Natural killer cell (primary cell): ENCODE measurements around the gene MYO3A. TPM values are rescaled to one million over a fixed set of nuclear protein-coding genes. Genes with fewer than 3 reads are reported as not detected.

Experiments used
- ATAC-seq, 3 donors: fragments of 150-1000 bp in 2 of 3; fragments of 200-7000 bp in 1 of 3; cut with Tn5 transposase; 1 replicate in 1 of 3; 2 replicates in 2 of 3; pipeline ENCODE4 v1.10.0; 2021; ENCODE audit warnings: mild to moderate bottlenecking in 2 of 3, moderate library complexity in 2 of 3
- DNase-seq, 2 donors: peaks; one replicate each; pipeline versions ENCODE4 v3.0.0 to v3.0.0-alpha.2; 2013 to 2021; ENCODE audit warnings: mixed read lengths in 1 of 2
- H3K27ac ChIP-seq: one replicate; pipeline ENCODE4 v1.5.1; 2013; ENCODE audit warnings: mild to moderate bottlenecking, low read length
- H3K27me3 ChIP-seq: one replicate; pipeline ENCODE4 v1.6.1; 2013; ENCODE audit warnings: low read length; ENCODE audit not compliant: control insufficient read depth, insufficient read depth
- H3K36me3 ChIP-seq: one replicate; pipeline ENCODE4 v1.6.1; 2013; ENCODE audit warnings: low read length; ENCODE audit not compliant: control insufficient read depth, insufficient read depth
- H3K4me1 ChIP-seq: one replicate; pipeline ENCODE4 v1.6.1; 2013; ENCODE audit warnings: low read length; ENCODE audit not compliant: control insufficient read depth, insufficient read depth
- H3K4me3 ChIP-seq: one replicate; pipeline ENCODE4 v1.5.1; 2013; ENCODE audit warnings: low read length
- H3K9me3 ChIP-seq: one replicate; pipeline ENCODE4 v1.6.1; 2013; ENCODE audit warnings: low read length; ENCODE audit not compliant: control insufficient read depth, insufficient read depth
- H3K27ac Mint-ChIP-seq, 2 donors: one replicate each; pipeline ENCODE4 v1.8.0; 2022; ENCODE audit warnings: mild to moderate bottlenecking in 2 of 2, mixed read lengths in 2 of 2, moderate library complexity in 1 of 2
- H3K27me3 Mint-ChIP-seq, 2 donors: one replicate each; pipeline ENCODE4 v1.8.0; 2022; ENCODE audit warnings: low read depth in 2 of 2, mixed read lengths in 2 of 2
- H3K36me3 Mint-ChIP-seq: one replicate; pipeline ENCODE4 v1.8.0; 2022; ENCODE audit warnings: mixed read lengths
- H3K4me1 Mint-ChIP-seq, 2 donors: one replicate each; pipeline ENCODE4 v1.8.0; 2022; ENCODE audit warnings: mixed read lengths in 2 of 2
- H3K4me3 Mint-ChIP-seq: one replicate; pipeline ENCODE4 v1.8.0; 2022; ENCODE audit warnings: mild to moderate bottlenecking, moderate library complexity, mixed read lengths
- H3K9me3 Mint-ChIP-seq, 2 donors: one replicate each; pipeline ENCODE4 v1.8.0; 2022; ENCODE audit warnings: mixed read lengths in 2 of 2
- CTCF ChIP-seq: fragments of 200-600 bp; IDR thresholded peaks from one replicate; pipeline ENCODE4 v1.8.0; 2022; ENCODE audit warnings: antibody characterized with exemption
- WGBS: methylation state at CpG from one replicate; pipeline ENCODE4 v1.1.7; 2013; ENCODE audit warnings: missing lambda C conversion rate; ENCODE audit not compliant: insufficient coverage; 5-methylcytosine and 5-hydroxymethylcytosine counted together
- intact Hi-C: fragments of 100-400 bp; cut with micrococcal nuclease; formaldehyde crosslinking; loops from one replicate; pipeline ENCODE4 v1.14.2; 2022
- total RNA-seq, 4 donors: library from RNA; stranded (reverse); fragments of 120-200 nt in 1 of 4; gene quantifications; one replicate each; pipeline versions ENCODE4 v1.2.3 to v1.2.4, GENCODE V29; 2013 to 2022

The MYO3A gene
- total RNA-seq, 3 donors from 2014 or later (not counting 1 experiment from before 2014, with no cell fraction given), result not detected

DNA sequence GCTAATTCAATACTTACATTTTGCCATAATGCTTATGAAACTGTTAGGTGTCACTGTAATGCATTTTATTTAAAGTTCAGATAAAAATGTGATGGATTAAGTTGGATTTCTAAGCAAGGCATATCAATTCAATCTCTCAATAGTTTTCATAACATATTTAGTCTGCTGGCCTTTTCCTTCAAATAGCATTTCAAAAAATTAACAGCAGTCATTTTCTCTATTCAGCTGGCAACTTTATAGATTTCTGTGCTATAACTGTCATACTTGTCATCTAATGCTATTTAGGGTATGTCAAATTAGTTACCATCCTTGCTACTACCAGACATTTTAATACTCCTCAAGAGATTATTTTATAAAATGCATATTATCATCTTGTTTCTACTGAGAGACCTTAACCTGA is 286.9 kb downstream of the MYO3A start:
- H3K4me1 Mint-ChIP-seq, result peaks cover 0 to 10% of the 10 kb centered on the region in 2 donors
- H3K27me3 Mint-ChIP-seq, result peaks cover 64 to 86% of the 10 kb centered on the region in 2 donors
- no peak for TF ChIP-seq CTCF
- Histone ChIP-seq H3K4me1 (peaks cover 4% of the 10 kb centered on the region), H3K27ac (no peak overlapping the region), H3K9me3 (no peaks in the 10 kb centered on the region), H3K27me3 (peaks cover 31% of the 10 kb centered on the region), H3K36me3 (no peaks in the 10 kb centered on the region), H3K4me3 (no peak overlapping the region)
- intact Hi-C loops, result no loop called here
- H3K4me3 Mint-ChIP-seq, result no peak overlapping the region
- H3K27ac Mint-ChIP-seq, result no peak overlapping the region
- H3K9me3 Mint-ChIP-seq, result no peaks in the 10 kb centered on the region
- ATAC-seq (no peak), DNase-seq (no peak)
- no peaks in the 10 kb centered on the region for H3K36me3 Mint-ChIP-seq

GRCh38 chr10:26221541-26221940 is 287.5 kb downstream of the MYO3A start:
- H3K4me3 Mint-ChIP-seq, result no peak overlapping the region
- DNase-seq, result no peak
- Histone ChIP-seq H3K36me3 (no peaks in the 10 kb centered on the region), H3K27ac (no peak overlapping the region), H3K4me1 (peaks cover 4% of the 10 kb centered on the region), H3K9me3 (no peaks in the 10 kb centered on the region), H3K4me3 (no peak overlapping the region), H3K27me3 (peaks cover 31% of the 10 kb centered on the region)
- intact Hi-C loops, result no loop called here
- H3K27ac Mint-ChIP-seq, result no peak overlapping the region
- H3K9me3 Mint-ChIP-seq, result no peaks in the 10 kb centered on the region
- H3K36me3 Mint-ChIP-seq, result no peaks in the 10 kb centered on the region
- H3K27me3 Mint-ChIP-seq, result peaks cover 59 to 80% of the 10 kb centered on the region in 2 donors
- peaks cover 0 to 5% of the 10 kb centered on the region in 2 donors for H3K4me1 Mint-ChIP-seq
- ATAC-seq, result no peak
- 33% methylated on average over 9 of the region's 9 CpGs for WGBS
- no peak for TF ChIP-seq CTCF

- H3K27me3 ChIP-seq, result peaks cover 25% of the 10 kb centered on the region
- H3K9me3 ChIP-seq, result no peaks in the 10 kb centered on the region
- Mint-ChIP-seq H3K27ac (no peak overlapping the region), H3K9me3 (no peaks in the 10 kb centered on the region), H3K4me3 (no peak overlapping the region), H3K36me3 (no peaks in the 10 kb centered on the region), H3K27me3 (peaks cover 49 to 74% of the 10 kb centered on the region in 2 donors), H3K4me1 (no peaks in the 10 kb centered on the region)
- H3K4me3 ChIP-seq, result no peak overlapping the region
- TF ChIP-seq CTCF, result no peak
- peaks cover 4% of the 10 kb centered on the region for H3K4me1 ChIP-seq
- intact Hi-C loops, result no loop called here
- 31% methylated on average over 3 of the region's 3 CpGs for WGBS
- no peak for ATAC-seq
- H3K36me3 ChIP-seq, result no peaks in the 10 kb centered on the region
- no peak overlapping the region for H3K27ac ChIP-seq
- no peak for DNase-seq
These were observed 288.5 kb downstream of the MYO3A start for GRCh38 chr10:26222563-26222962.

- Mint-ChIP-seq H3K4me1 (no peaks in the 10 kb centered on the region), H3K27me3 (peaks cover 40 to 53% of the 10 kb centered on the region in 2 donors), H3K36me3 (no peaks in the 10 kb centered on the region), H3K9me3 (no peaks in the 10 kb centered on the region), H3K4me3 (no peak overlapping the region), H3K27ac (no peak overlapping the region)
- ATAC-seq (no peak), DNase-seq (no peak)
- Histone ChIP-seq H3K4me1 (no peaks in the 10 kb centered on the region), H3K9me3 (no peaks in the 10 kb centered on the region), H3K27ac (no peak overlapping the region), H3K4me3 (no peak overlapping the region), H3K36me3 (no peaks in the 10 kb centered on the region), H3K27me3 (peaks cover 9% of the 10 kb centered on the region)
- intact Hi-C loops, result no loop called here
- TF ChIP-seq CTCF, result no peak
- WGBS, result 81% methylated on average over 4 of the region's 4 CpGs
These were observed 291.3 kb downstream of the MYO3A start for GRCh38 chr10:26225322-26225721.
